ENCODE data around the gene CRYBG2.

GRCh38 chr1:26364956-26365355 is 11.0 kb upstream of the CRYBG2 start:
- TF ChIP-seq CTCF (IDR thresholded peaks at IDR 0.05; ENCODE audit: poor library complexity, severe bottlenecking): no peak
- no peak for TF ChIP-seq EP300 (conservative IDR thresholded peaks at IDR 0.05; ENCODE audit: poor library complexity, severe bottlenecking)

All from neural cell (in vitro differentiated cells).